Measurements from ENCODE around the gene ZNF800.

The ZNF800 gene

GRCh38 chr7:127377425-127377824 is 15.1 kb downstream of the ZNF800 start:
- no peak overlapping the region for H3K9ac ChIP-seq (ENCODE audit: low read depth in 1 of 2, low read length in 2 of 2)
- H3K36me3 ChIP-seq (ENCODE audit: control insufficient read depth in 1 of 2, insufficient read depth in 2 of 2, low read length in 2 of 2), result peaks cover 17 to 28% of the 10 kb centered on the region in 2 donors

GRCh38 chr7:127375631-127376030 is 16.9 kb downstream of the ZNF800 start:
- H3K36me3 ChIP-seq (ENCODE audit: control insufficient read depth in 1 of 2, insufficient read depth in 2 of 2, low read length in 2 of 2), result peaks cover 17 to 25% of the 10 kb centered on the region in 2 donors
- H3K4me3 ChIP-seq (ENCODE audit: low read depth in 1 of 2, low read length in 2 of 2), result no peak overlapping the region
- no peaks in the 10 kb centered on the region for H3K27me3 ChIP-seq (ENCODE audit: control insufficient read depth in 1 of 2, insufficient read depth in 2 of 2, low read length in 2 of 2)
- H3K9ac ChIP-seq (ENCODE audit: low read depth in 1 of 2, low read length in 2 of 2), result no peak overlapping the region
- H3K4me1 ChIP-seq (ENCODE audit: control insufficient read depth in 1 of 2, insufficient read depth in 2 of 2, low read length in 2 of 2), result peaks cover 0 to 4% of the 10 kb centered on the region in 2 donors
- no peaks in the 10 kb centered on the region for H3K9me3 ChIP-seq (ENCODE audit: control insufficient read depth in 1 of 2, low read length in 2 of 2)
- no peak overlapping the region for H3K27ac ChIP-seq (ENCODE audit: low read depth, low read length)

More at GRCh38 chr7:127377425-127377824, 15.1 kb downstream of the ZNF800 start:
- H3K4me3 ChIP-seq (ENCODE audit: low read depth in 1 of 2, low read length in 2 of 2), result no peak overlapping the region
- H3K9me3 ChIP-seq (ENCODE audit: control insufficient read depth in 1 of 2, low read length in 2 of 2), result no peaks in the 10 kb centered on the region
- peaks cover 0 to 4% of the 10 kb centered on the region in 2 donors for H3K4me1 ChIP-seq (ENCODE audit: control insufficient read depth in 1 of 2, insufficient read depth in 2 of 2, low read length in 2 of 2)
- no peak overlapping the region for H3K27ac ChIP-seq (ENCODE audit: low read depth, low read length)
- H3K27me3 ChIP-seq (ENCODE audit: control insufficient read depth in 1 of 2, insufficient read depth in 2 of 2, low read length in 2 of 2), result no peaks in the 10 kb centered on the region

- no peak overlapping the region for H3K9ac ChIP-seq (ENCODE audit: low read depth in 1 of 2, low read length in 2 of 2)
- H3K4me1 ChIP-seq (ENCODE audit: control insufficient read depth in 1 of 2, insufficient read depth in 2 of 2, low read length in 2 of 2), result no peaks in the 10 kb centered on the region
- H3K27ac ChIP-seq (ENCODE audit: low read depth, low read length), result no peak overlapping the region
- no peaks in the 10 kb centered on the region for H3K9me3 ChIP-seq (ENCODE audit: control insufficient read depth in 1 of 2, low read length in 2 of 2)
- H3K27me3 ChIP-seq (ENCODE audit: control insufficient read depth in 1 of 2, insufficient read depth in 2 of 2, low read length in 2 of 2), result no peaks in the 10 kb centered on the region
- H3K4me3 ChIP-seq (ENCODE audit: low read depth in 1 of 2, low read length in 2 of 2), result no peak overlapping the region
- H3K36me3 ChIP-seq (ENCODE audit: control insufficient read depth in 1 of 2, insufficient read depth in 2 of 2, low read length in 2 of 2), result peaks cover 0 to 16% of the 10 kb centered on the region in 2 donors
Measured at GRCh38 chr7:127367679-127368078, 24.8 kb downstream of the ZNF800 start.

- Histone ChIP-seq H3K4me1 (ENCODE audit: control insufficient read depth in 1 of 2, insufficient read depth in 2 of 2, low read length in 2 of 2) (no peaks in the 10 kb centered on the region), H3K27ac (ENCODE audit: low read depth, low read length) (no peak overlapping the region), H3K9ac (ENCODE audit: low read depth in 1 of 2, low read length in 2 of 2) (no peak overlapping the region), H3K36me3 (ENCODE audit: control insufficient read depth in 1 of 2, insufficient read depth in 2 of 2, low read length in 2 of 2) (peaks cover 0 to 15% of the 10 kb centered on the region in 2 donors), H3K9me3 (ENCODE audit: control insufficient read depth in 1 of 2, low read length in 2 of 2) (no peaks in the 10 kb centered on the region), H3K27me3 (ENCODE audit: control insufficient read depth in 1 of 2, insufficient read depth in 2 of 2, low read length in 2 of 2) (no peaks in the 10 kb centered on the region), H3K4me3 (ENCODE audit: low read depth in 1 of 2, low read length in 2 of 2) (no peak overlapping the region)
Measured at GRCh38 chr7:127366680-127367079, 25.8 kb downstream of the ZNF800 start.

GRCh38 chr7:127365957-127366315 is 26.6 kb downstream of the ZNF800 start:
- no peaks in the 10 kb centered on the region for H3K27me3 ChIP-seq (ENCODE audit: control insufficient read depth in 1 of 2, insufficient read depth in 2 of 2, low read length in 2 of 2)
- no peak overlapping the region for H3K9ac ChIP-seq (ENCODE audit: low read depth in 1 of 2, low read length in 2 of 2)
- no peak overlapping the region for H3K27ac ChIP-seq (ENCODE audit: low read depth, low read length)
- H3K36me3 ChIP-seq (ENCODE audit: control insufficient read depth in 1 of 2, insufficient read depth in 2 of 2, low read length in 2 of 2), result peaks cover 0 to 20% of the 10 kb centered on the region in 2 donors
- H3K9me3 ChIP-seq (ENCODE audit: control insufficient read depth in 1 of 2, low read length in 2 of 2), result no peaks in the 10 kb centered on the region
- H3K4me1 ChIP-seq (ENCODE audit: control insufficient read depth in 1 of 2, insufficient read depth in 2 of 2, low read length in 2 of 2), result no peaks in the 10 kb centered on the region
- no peak overlapping the region for H3K4me3 ChIP-seq (ENCODE audit: low read depth in 1 of 2, low read length in 2 of 2)

GRCh38 chr7:127365164-127365956 is 27.1 kb downstream of the ZNF800 start:
- Histone ChIP-seq H3K27me3 (ENCODE audit: control insufficient read depth in 1 of 2, insufficient read depth in 2 of 2, low read length in 2 of 2) (no peaks in the 10 kb centered on the region), H3K27ac (ENCODE audit: low read depth, low read length) (no peak overlapping the region), H3K4me1 (ENCODE audit: control insufficient read depth in 1 of 2, insufficient read depth in 2 of 2, low read length in 2 of 2) (no peaks in the 10 kb centered on the region), H3K9me3 (ENCODE audit: control insufficient read depth in 1 of 2, low read length in 2 of 2) (no peaks in the 10 kb centered on the region), H3K4me3 (ENCODE audit: low read depth in 1 of 2, low read length in 2 of 2) (no peak overlapping the region), H3K36me3 (ENCODE audit: control insufficient read depth in 1 of 2, insufficient read depth in 2 of 2, low read length in 2 of 2) (peaks cover 0 to 23% of the 10 kb centered on the region in 2 donors), H3K9ac (ENCODE audit: low read depth in 1 of 2, low read length in 2 of 2) (no peak overlapping the region)

GRCh38 chr7:127362364-127363027 is 30.0 kb downstream of the ZNF800 start:
- Histone ChIP-seq H3K36me3 (ENCODE audit: control insufficient read depth in 1 of 2, insufficient read depth in 2 of 2, low read length in 2 of 2) (peaks cover 0 to 23% of the 10 kb centered on the region in 2 donors), H3K4me1 (ENCODE audit: control insufficient read depth in 1 of 2, insufficient read depth in 2 of 2, low read length in 2 of 2) (no peaks in the 10 kb centered on the region), H3K4me3 (ENCODE audit: low read depth in 1 of 2, low read length in 2 of 2) (no peak overlapping the region), H3K9me3 (ENCODE audit: control insufficient read depth in 1 of 2, low read length in 2 of 2) (no peaks in the 10 kb centered on the region), H3K27ac (ENCODE audit: low read depth, low read length) (no peak overlapping the region), H3K9ac (ENCODE audit: low read depth in 1 of 2, low read length in 2 of 2) (no peak overlapping the region), H3K27me3 (ENCODE audit: control insufficient read depth in 1 of 2, insufficient read depth in 2 of 2, low read length in 2 of 2) (no peaks in the 10 kb centered on the region)

- Histone ChIP-seq H3K27me3 (ENCODE audit: control insufficient read depth in 1 of 2, insufficient read depth in 2 of 2, low read length in 2 of 2) (no peaks in the 10 kb centered on the region), H3K9ac (ENCODE audit: low read depth in 1 of 2, low read length in 2 of 2) (no peak overlapping the region), H3K4me1 (ENCODE audit: control insufficient read depth in 1 of 2, insufficient read depth in 2 of 2, low read length in 2 of 2) (no peaks in the 10 kb centered on the region), H3K27ac (ENCODE audit: low read depth, low read length) (no peak overlapping the region), H3K9me3 (ENCODE audit: control insufficient read depth in 1 of 2, low read length in 2 of 2) (no peaks in the 10 kb centered on the region), H3K4me3 (ENCODE audit: low read depth in 1 of 2, low read length in 2 of 2) (no peak overlapping the region), H3K36me3 (ENCODE audit: control insufficient read depth in 1 of 2, insufficient read depth in 2 of 2, low read length in 2 of 2) (peaks cover 0 to 22% of the 10 kb centered on the region in 2 donors)
Measured at GRCh38 chr7:127361736-127362135, 30.8 kb downstream of the ZNF800 start.

- no peak overlapping the region for H3K4me3 ChIP-seq (ENCODE audit: low read depth in 1 of 2, low read length in 2 of 2)
- H3K27me3 ChIP-seq (ENCODE audit: control insufficient read depth in 1 of 2, insufficient read depth in 2 of 2, low read length in 2 of 2), result no peaks in the 10 kb centered on the region
- H3K9ac ChIP-seq (ENCODE audit: low read depth in 1 of 2, low read length in 2 of 2), result no peak overlapping the region
- H3K36me3 ChIP-seq (ENCODE audit: control insufficient read depth in 1 of 2, insufficient read depth in 2 of 2, low read length in 2 of 2), result peaks cover 0 to 10% of the 10 kb centered on the region in 2 donors
- no peaks in the 10 kb centered on the region for H3K9me3 ChIP-seq (ENCODE audit: control insufficient read depth in 1 of 2, low read length in 2 of 2)
- no peak overlapping the region for H3K27ac ChIP-seq (ENCODE audit: low read depth, low read length)
- no peaks in the 10 kb centered on the region for H3K4me1 ChIP-seq (ENCODE audit: control insufficient read depth in 1 of 2, insufficient read depth in 2 of 2, low read length in 2 of 2)
Measured at GRCh38 chr7:127359011-127359410, 33.5 kb downstream of the ZNF800 start.

GRCh38 chr7:127353897-127354296 is 38.6 kb downstream of the ZNF800 start:
- no peak overlapping the region for H3K27ac ChIP-seq (ENCODE audit: low read depth, low read length)

More at GRCh38 chr7:127353897-127354296, 38.6 kb downstream of the ZNF800 start:
- H3K4me3 ChIP-seq (ENCODE audit: low read depth in 1 of 2, low read length in 2 of 2), result no peak overlapping the region
- no peak overlapping the region for H3K9ac ChIP-seq (ENCODE audit: low read depth in 1 of 2, low read length in 2 of 2)
- H3K9me3 ChIP-seq (ENCODE audit: control insufficient read depth in 1 of 2, low read length in 2 of 2), result no peaks in the 10 kb centered on the region
- no peaks in the 10 kb centered on the region for H3K36me3 ChIP-seq (ENCODE audit: control insufficient read depth in 1 of 2, insufficient read depth in 2 of 2, low read length in 2 of 2)
- H3K4me1 ChIP-seq (ENCODE audit: control insufficient read depth in 1 of 2, insufficient read depth in 2 of 2, low read length in 2 of 2), result no peaks in the 10 kb centered on the region
- H3K27me3 ChIP-seq (ENCODE audit: control insufficient read depth in 1 of 2, insufficient read depth in 2 of 2, low read length in 2 of 2), result no peaks in the 10 kb centered on the region
